HG03565 (cell line): ENCODE data around the gene CEBPZ.

Experiments
- ATAC-seq: cut with Tn5 transposase; IDR thresholded peaks from one replicate; pipeline ENCODE4 v1.9.1; 2021; ENCODE audit warnings: mild to moderate bottlenecking, moderate library complexity; ENCODE audit not compliant: unreplicated experiment

CEBPZ gene

DNA sequence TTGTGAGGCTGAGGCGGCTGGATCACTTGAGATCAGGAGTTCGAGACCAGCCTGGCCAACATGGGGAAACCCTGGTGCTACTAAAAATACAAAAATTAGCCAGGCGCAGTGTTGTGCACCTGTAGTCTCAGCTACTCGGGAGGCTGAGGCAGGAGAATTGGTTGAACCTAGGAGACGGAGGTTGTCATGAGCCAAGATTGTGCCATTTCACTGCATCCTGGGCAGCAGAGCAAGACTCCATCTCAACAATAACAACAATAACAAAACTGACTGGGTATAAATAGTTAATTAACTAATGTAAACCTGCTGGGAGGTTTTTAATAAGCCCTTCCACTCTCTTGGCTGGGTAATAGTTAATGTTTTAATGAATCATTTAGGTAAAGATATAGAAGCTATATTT is 50.8 kb downstream of the CEBPZ start:
- no peak for ATAC-seq

- no peak for ATAC-seq
Observed at GRCh38 chr2:37180006-37180639, 51.3 kb downstream of the CEBPZ start.

GRCh38 chr2:37173741-37174140 is 57.7 kb downstream of the CEBPZ start:
- ATAC-seq: no peak

GRCh38 chr2:37171624-37171950 is 59.8 kb downstream of the CEBPZ start:
- no peak for ATAC-seq

DNA sequence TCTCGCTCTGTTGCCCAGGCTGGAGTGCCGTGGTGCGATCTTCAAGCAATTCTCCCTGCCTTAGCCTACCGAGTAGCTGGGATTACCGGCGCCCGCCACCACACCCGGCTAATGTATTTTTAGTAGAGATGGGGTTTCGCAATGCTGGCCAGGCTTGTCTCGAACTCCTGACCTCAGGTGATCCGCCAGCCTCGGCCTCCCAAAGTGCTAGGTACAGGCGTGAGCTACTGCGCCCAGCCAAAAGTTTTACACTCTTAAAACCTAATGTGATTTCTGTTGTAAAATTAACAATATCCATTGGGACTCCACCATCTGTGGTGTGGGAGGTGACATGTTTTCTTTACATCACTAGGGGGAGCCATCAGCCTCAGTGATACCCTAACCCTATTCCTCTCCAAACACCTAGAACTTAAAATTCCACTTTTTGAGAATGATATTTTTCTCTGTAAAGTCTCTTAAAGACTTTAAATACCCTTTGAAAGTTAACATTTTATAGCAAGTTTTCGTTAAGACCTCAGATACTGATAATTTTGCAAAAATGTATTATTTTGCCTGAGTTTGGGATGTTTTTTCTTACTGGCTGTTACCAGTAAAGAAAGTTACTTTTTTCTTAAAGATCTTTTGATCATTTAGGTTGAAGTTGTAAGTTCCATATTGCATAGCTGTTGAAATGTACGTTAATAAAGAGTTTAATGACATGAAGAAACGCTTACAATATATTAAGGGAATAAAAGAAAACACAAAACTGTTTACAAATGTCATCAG is 63.0 kb downstream of the CEBPZ start:
- ATAC-seq: no peak

- ATAC-seq: no peak
Observed at GRCh38 chr2:37167636-37168180, 63.7 kb downstream of the CEBPZ start.

GRCh38 chr2:37164757-37165156 is 66.6 kb downstream of the CEBPZ start:
- ATAC-seq: no peak

- peak; percentile 77 for ATAC-seq
Observed at GRCh38 chr2:37156857-37157714, 74.3 kb downstream of the CEBPZ start, which contains the start of gene EIF2AK2. EIF2AK2 (minus strand) TSS chr2:37156980; CDS start chr2:37147806, 9,174 bp downstream.

- peak; percentile 10 for ATAC-seq
Observed at GRCh38 chr2:37156071-37156856, 75.1 kb downstream of the CEBPZ start.

DNA sequence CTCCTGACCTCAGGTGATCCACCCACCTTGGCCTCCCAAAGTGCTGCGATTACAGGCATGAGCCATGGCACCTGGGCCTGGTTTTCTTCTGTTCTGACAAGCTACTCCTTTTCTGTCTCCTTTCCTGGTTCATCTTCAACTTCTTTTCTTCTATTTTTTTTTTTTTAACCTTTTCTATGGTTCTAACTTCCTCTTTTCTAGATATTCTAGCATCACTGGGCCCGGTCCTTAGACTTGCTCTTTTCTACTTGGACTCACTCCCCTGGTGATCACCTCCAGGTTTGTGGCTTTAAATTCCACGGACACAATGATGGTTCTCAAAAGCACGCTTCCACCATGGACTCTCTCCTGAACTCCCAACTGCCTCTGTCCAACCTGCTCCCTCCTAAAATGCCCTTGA is 76.6 kb downstream of the CEBPZ start:
- ATAC-seq: no peak

DNA sequence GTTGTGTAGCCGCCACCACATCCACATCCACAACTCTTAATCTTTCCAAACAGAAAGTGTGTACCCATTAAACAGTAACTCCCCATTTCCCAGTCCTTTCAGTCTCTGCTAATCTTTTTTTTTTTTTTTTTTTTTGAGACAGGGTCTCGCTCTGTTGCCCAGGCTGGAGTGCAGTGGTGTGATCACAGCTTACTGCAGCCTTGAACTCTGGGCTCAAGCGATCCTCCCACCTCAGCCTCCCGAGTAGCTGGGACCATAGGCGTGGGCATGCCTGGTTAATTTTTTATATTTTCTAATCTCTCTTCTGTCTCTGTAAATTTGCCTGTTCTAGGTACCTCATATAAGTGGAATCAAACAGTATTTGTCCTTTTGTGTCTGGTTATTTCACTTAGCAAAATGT is 78.2 kb downstream of the CEBPZ start:
- no peak for ATAC-seq
